GM04504 (cell line): ENCODE data around the gene ATP5F1C.

ENCODE experiments used
- DNase-seq: peaks from one replicate; pipeline ENCODE4 v3.0.0-alpha.2; 2012; ENCODE audit warnings: low read depth

Gene ATP5F1C

GRCh38 chr10:7853226-7853842 lies 65.4 kb downstream of the ATP5F1C start:
- no peak for DNase-seq

GRCh38 chr10:7853890-7854289 lies 65.9 kb downstream of the ATP5F1C start:
- DNase-seq: no peak

- DNase-seq: no peak
Observed at GRCh38 chr10:7855205-7855604, 67.2 kb downstream of the ATP5F1C start.

GRCh38 chr10:7856678-7857077 lies 68.7 kb downstream of the ATP5F1C start:
- no peak for DNase-seq

- no peak for DNase-seq
Observed at GRCh38 chr10:7857262-7857661, 69.3 kb downstream of the ATP5F1C start.
